Measurements from ENCODE around the gene MCU.
"Not testable (repeated sequence)": the region's sequence is repeated elsewhere in the genome, so short reads cannot be mapped to it uniquely, and the experiment has no call there.

The MCU gene

GRCh38 chr10:72912736-72913135, 220.8 kb downstream of the MCU start:
- no peak for DNase-seq

- no peak for DNase-seq
Measured at GRCh38 chr10:72913287-72913686, 221.3 kb downstream of the MCU start.

GRCh38 chr10:72917201-72917600, 225.3 kb downstream of the MCU start:
- DNase-seq, result not testable (repeated sequence)

- not testable (repeated sequence) for DNase-seq
Measured at GRCh38 chr10:72917803-72918332, 225.9 kb downstream of the MCU start.

GRCh38 chr10:72918352-72918751, 226.4 kb downstream of the MCU start:
- DNase-seq, result no peak

GRCh38 chr10:72921147-72921683, 229.3 kb downstream of the MCU start:
- not testable (repeated sequence) for DNase-seq

- DNase-seq, result no peak
Measured at GRCh38 chr10:72924351-72924750, 232.4 kb downstream of the MCU start.

- DNase-seq, result no peak
Measured at GRCh38 chr10:72925951-72926465, 234.1 kb downstream of the MCU start.

GRCh38 chr10:72927485-72927884, 235.5 kb downstream of the MCU start:
- DNase-seq, result no peak

- DNase-seq, result no peak
Measured at GRCh38 chr10:72928798-72929197, 236.9 kb downstream of the MCU start.

- DNase-seq, result no peak
Measured at GRCh38 chr10:72930276-72930675, 238.3 kb downstream of the MCU start.

- no peak for DNase-seq
Measured at GRCh38 chr10:72932259-72933015, 240.5 kb downstream of the MCU start.

- no peak for DNase-seq
Measured at GRCh38 chr10:72935361-72935760, 243.4 kb downstream of the MCU start.

All from DMS 273 treated with DMSO at 0.1 percent for 48 hours (cell line).